HCT116 (cell line): ENCODE measurements around the gene FKBP2. TPM values are rescaled to one million over a fixed set of nuclear protein-coding genes. Genes with fewer than 3 reads are reported as not detected.

Source experiments
- ATAC-seq: fragments of 200-7000 bp; cut with Tn5 transposase; 2 replicates; pipeline ENCODE4 v1.9.1; 2020; ENCODE audit warnings: mild to moderate bottlenecking, moderate library complexity
- BruUV-seq: library from RNA; stranded (reverse); fragments of 400-500 nt; replicated peaks from 2 replicates; lab custom pipeline; 2021; lab: Mats Ljungman, UMichigan
- CTCF ChIA-PET: fragments of 300-600 bp; sonication (Branson Sonifier 250); formaldehyde crosslinking; loops from one replicate; lab custom pipeline; 2021; ENCODE audit warnings: antibody characterized with exemption; lab: Charles Lee
- POLR2A ChIA-PET: fragments of 300-600, 350-600 bp; sonication (Branson Sonifier 250); formaldehyde crosslinking; loops from one replicate; lab custom pipeline; 2021; ENCODE audit warnings: antibody characterized with exemption; lab: Charles Lee
- RAD21 ChIA-PET, 2 experiments: fragments of 300-600 bp; sonication (Branson Sonifier 250); formaldehyde crosslinking; loops; one replicate each; lab custom pipeline; 2023; ENCODE audit warnings: low total read pairs in 2 of 2; ENCODE audit not compliant: uncharacterized antibody in 2 of 2, unreplicated experiment in 2 of 2, low non-redundant PET in 1 of 2; lab: Charles Lee
- DNase-seq: peaks from one replicate; pipeline ENCODE4 v3.0.0-alpha.2; 2010; ENCODE audit warnings: low read depth, low spot score
- H2AFZ ChIP-seq: fragments of 200-600 bp; shearing (Covaris generic), sonication (generic); 2 replicates; pipeline ENCODE4 v1.6.1; 2017; ENCODE audit warnings: low read depth, mixed run types, mixed read lengths, antibody characterized with exemption, low read length; ENCODE audit not compliant: poor library complexity, severe bottlenecking
- H3K27ac ChIP-seq: 2 replicates; pipeline ENCODE4 v1.5.1; 2012; ENCODE audit warnings: low read depth, low read length
- H3K27me3 ChIP-seq: fragments of 200-600 bp; sonication (generic); 2 replicates; pipeline ENCODE4 v1.6.1; 2016; ENCODE audit warnings: mixed run types, low read length, mixed read lengths; ENCODE audit not compliant: insufficient read depth
- H3K36me3 ChIP-seq, 2 experiments: fragments of 200-500 bp in 1 of 2; fragments of 200-600 bp in 1 of 2; sonication (Bioruptor generic) in 1 of 2; sonication (generic) in 1 of 2; 2 replicates each; pipeline versions ENCODE4 v1.5.1 to v1.6.1; 2014 to 2016; ENCODE audit warnings: low read length in 2 of 2, inconsistent platforms in 1 of 2, mixed read lengths in 1 of 2, mixed run types in 1 of 2; ENCODE audit not compliant: insufficient read depth in 2 of 2, control insufficient read depth in 1 of 2
- H3K4me1 ChIP-seq, 2 experiments: fragments of 200-600 bp in 1 of 2; sonication (generic) in 1 of 2; 2 replicates each; pipeline versions ENCODE4 v1.5.1 to v1.6.1; 2012 to 2017; ENCODE audit warnings: low read length in 2 of 2, inconsistent platforms in 1 of 2, mild to moderate bottlenecking in 1 of 2, mixed read lengths in 1 of 2, mixed run types in 1 of 2, moderate library complexity in 1 of 2; ENCODE audit not compliant: insufficient read depth in 2 of 2, control insufficient read depth in 1 of 2
- H3K4me2 ChIP-seq: fragments of 200-600 bp; sonication (generic); 2 replicates; pipeline ENCODE4 v1.6.1; 2017; ENCODE audit warnings: mixed run types, low read length, mixed read lengths
- H3K4me3 ChIP-seq, 2 experiments: fragments of 200-600 bp in 1 of 2; sonication (generic) in 1 of 2; replicated peaks in 1 of 2; 2 replicates each; pipeline ENCODE4 v1.5.1; 2011 to 2016; ENCODE audit warnings: low read length in 2 of 2, control low read depth in 1 of 2, low read depth in 1 of 2, mild to moderate bottlenecking in 1 of 2, mixed read lengths in 1 of 2, mixed run types in 1 of 2
- H3K79me2 ChIP-seq: fragments of 200-600 bp; sonication (generic); 2 replicates; pipeline ENCODE4 v1.6.1; 2017; ENCODE audit warnings: mild to moderate bottlenecking, mixed run types, low read length, moderate library complexity, mixed read lengths; ENCODE audit not compliant: insufficient read depth
- H3K9ac ChIP-seq: fragments of 200-600 bp; sonication (generic); 2 replicates; pipeline ENCODE4 v1.6.1; 2016; ENCODE audit warnings: low read length, mixed read lengths
- H3K9me2 ChIP-seq: fragments of 200-600 bp; sonication (generic), shearing (Covaris generic); 2 replicates; pipeline ENCODE4 v1.6.1; 2017; ENCODE audit warnings: mixed run types, mild to moderate bottlenecking, moderate library complexity; ENCODE audit not compliant: insufficient read depth
- H3K9me3 ChIP-seq, 2 experiments: fragments of 200-500 bp in 1 of 2; fragments of 200-600 bp in 1 of 2; sonication (Bioruptor generic) in 1 of 2; sonication (generic) in 1 of 2; 2 replicates each; pipeline ENCODE4 v1.6.1; 2014 to 2017; ENCODE audit warnings: low read length in 2 of 2, mixed read lengths in 2 of 2, inconsistent platforms in 1 of 2, low read depth in 1 of 2, mild to moderate bottlenecking in 1 of 2, mixed run types in 1 of 2, moderate library complexity in 1 of 2; ENCODE audit not compliant: control insufficient read depth in 1 of 2, insufficient read depth in 1 of 2
- H4K20me1 ChIP-seq: fragments of 200-600 bp; sonication (generic), shearing (Covaris generic); 2 replicates; pipeline ENCODE4 v1.6.1; 2017; ENCODE audit warnings: mixed run types, mild to moderate bottlenecking, moderate library complexity; ENCODE audit not compliant: insufficient read depth
- ATF3 ChIP-seq: IDR thresholded peaks from 2 replicates; pipeline ENCODE4 v1.6.1; 2012
- CBX3 ChIP-seq: IDR thresholded peaks from 2 replicates; pipeline ENCODE4 v1.6.1; 2012; ENCODE audit warnings: low read depth
- CEBPB ChIP-seq: IDR thresholded peaks from 2 replicates; pipeline ENCODE4 v1.6.1; 2012; ENCODE audit warnings: low read depth
- EGR1 ChIP-seq: IDR thresholded peaks from 2 replicates; pipeline ENCODE4 v1.6.1; 2012; ENCODE audit warnings: low read depth
- EZH2phosphoT487 ChIP-seq: fragments of 200-600 bp; IDR thresholded peaks from 2 replicates; pipeline ENCODE4 v1.6.1; 2018; ENCODE audit warnings: antibody characterized with exemption, borderline replicate concordance
- FOSL1 ChIP-seq: IDR thresholded peaks from 2 replicates; pipeline ENCODE4 v1.6.1; 2012; ENCODE audit warnings: low read depth
- JUND ChIP-seq: IDR thresholded peaks from 2 replicates; pipeline ENCODE4 v1.6.1; 2012
- MAX ChIP-seq: IDR thresholded peaks from 2 replicates; pipeline ENCODE4 v1.6.1; 2012
- POLR2A ChIP-seq: IDR thresholded peaks from 2 replicates; pipeline ENCODE4 v1.7.0; 2011; ENCODE audit warnings: borderline replicate concordance; ENCODE audit not compliant: insufficient read depth, insufficient read length; ENCODE audit errors: extremely low read depth
- POLR2AphosphoS5 ChIP-seq: IDR thresholded peaks from 2 replicates; pipeline ENCODE4 v1.6.1; 2011; ENCODE audit warnings: mild to moderate bottlenecking, low read depth, low read length, moderate library complexity
- SP1 ChIP-seq: IDR thresholded peaks from 2 replicates; pipeline ENCODE4 v1.6.1; 2012; ENCODE audit warnings: low read depth
- SRF ChIP-seq: IDR thresholded peaks from 2 replicates; pipeline ENCODE4 v1.6.1; 2012; ENCODE audit warnings: low read depth
- TCF7L2 ChIP-seq: IDR thresholded peaks from 2 replicates; pipeline ENCODE4 v1.7.0; 2011; ENCODE audit warnings: borderline replicate concordance, inconsistent platforms; ENCODE audit not compliant: insufficient read depth, insufficient read length; ENCODE audit errors: extremely low read depth
- YY1 ChIP-seq: IDR thresholded peaks from 2 replicates; pipeline ENCODE4 v1.6.1; 2011; ENCODE audit warnings: low read length, low read depth, moderate library complexity, mild to moderate bottlenecking; ENCODE audit not compliant: insufficient replicate concordance; ENCODE audit errors: extremely low read depth
- ZFX ChIP-seq: fragments of 450-650 bp; IDR thresholded peaks from 2 replicates; pipeline ENCODE4 v1.6.1; 2017
- ZNF274 ChIP-seq: fragments of 200-500 bp; sonication (Bioruptor generic); IDR thresholded peaks from 2 replicates; pipeline ENCODE4 v1.6.1; 2014; ENCODE audit warnings: mild to moderate bottlenecking, low read depth, low read length, inconsistent platforms
- intact Hi-C: fragments of 100-400 bp; cut with micrococcal nuclease; formaldehyde crosslinking; loops from 2 replicates; pipeline ENCODE4 v1.10.0; 2022
- total RNA-seq: library from RNA; stranded (reverse); gene quantifications from one replicate; pipeline ENCODE4 v1.2.1, GENCODE V29; 2021; ENCODE audit not compliant: unreplicated experiment
- TF ChIP-seq, protein P1 (sequence below), 3 experiments: fragments of 200-600 bp in 1 of 3; sonication (generic) in 1 of 3; IDR thresholded peaks in 2 of 3; conservative IDR thresholded peaks in 1 of 3; 2 replicates each; pipeline ENCODE4 v1.5.1; 2012 to 2017; ENCODE audit warnings: low read depth in 2 of 3, low read length in 2 of 3, antibody characterized with exemption in 1 of 3, borderline replicate concordance in 1 of 3, control low read depth in 1 of 3, mild to moderate bottlenecking in 1 of 3, mixed read lengths in 1 of 3, mixed run types in 1 of 3, moderate library complexity in 1 of 3; ENCODE audit not compliant: insufficient read depth in 1 of 3
- TF ChIP-seq, protein P2 (sequence below): IDR thresholded peaks from 2 replicates; pipeline ENCODE4 v1.6.1; 2012; ENCODE audit warnings: low read depth

Gene FKBP2
- total RNA-seq, 1 experiment from 2014 or later: 69.2 TPM

GRCh38 chr11:64253481-64253880 lies 12.6 kb downstream of the FKBP2 start:
- no peaks in the 10 kb centered on the region for H4K20me1 ChIP-seq
- intact Hi-C loops: no loop called here
- DNase-seq (no peak), ATAC-seq (no peak)
- H3K79me2 ChIP-seq: peaks cover 35% of the 10 kb centered on the region
- CTCF ChIA-PET: no interaction called here
- H3K4me1 ChIP-seq: peaks cover 19 to 52% of the 10 kb centered on the region in 2 experiments
- no TSS peak for BruUV-seq
- H3K4me2 ChIP-seq: peak overlapping the region; percentile 95; the same call in 1 of the 2 replicates
- POLR2A ChIA-PET: interaction anchor here (1.5 kb wide), 1 partner anchor 102 kb away, joined by 3 read pairs; no protein-coding TSS in a partner anchor
- no peaks in the 10 kb centered on the region for H3K27me3 ChIP-seq
- RAD21 ChIA-PET: no interaction called here
- TF ChIP-seq EZH2phosphoT487 (no peak), TCF7L2 (no peak), FOSL1 (no peak), EGR1 (no peak), MAX (no peak), CEBPB (no peak), YY1 (no peak), JUND (no peak), ATF3 (no peak), SRF (no peak), ZFX (no peak), POLR2A (no peak), ZNF274 (no peak), SP1 (no peak), POLR2AphosphoS5 (no peak), CBX3 (no peak)
- TF ChIP-seq, protein P1, sequence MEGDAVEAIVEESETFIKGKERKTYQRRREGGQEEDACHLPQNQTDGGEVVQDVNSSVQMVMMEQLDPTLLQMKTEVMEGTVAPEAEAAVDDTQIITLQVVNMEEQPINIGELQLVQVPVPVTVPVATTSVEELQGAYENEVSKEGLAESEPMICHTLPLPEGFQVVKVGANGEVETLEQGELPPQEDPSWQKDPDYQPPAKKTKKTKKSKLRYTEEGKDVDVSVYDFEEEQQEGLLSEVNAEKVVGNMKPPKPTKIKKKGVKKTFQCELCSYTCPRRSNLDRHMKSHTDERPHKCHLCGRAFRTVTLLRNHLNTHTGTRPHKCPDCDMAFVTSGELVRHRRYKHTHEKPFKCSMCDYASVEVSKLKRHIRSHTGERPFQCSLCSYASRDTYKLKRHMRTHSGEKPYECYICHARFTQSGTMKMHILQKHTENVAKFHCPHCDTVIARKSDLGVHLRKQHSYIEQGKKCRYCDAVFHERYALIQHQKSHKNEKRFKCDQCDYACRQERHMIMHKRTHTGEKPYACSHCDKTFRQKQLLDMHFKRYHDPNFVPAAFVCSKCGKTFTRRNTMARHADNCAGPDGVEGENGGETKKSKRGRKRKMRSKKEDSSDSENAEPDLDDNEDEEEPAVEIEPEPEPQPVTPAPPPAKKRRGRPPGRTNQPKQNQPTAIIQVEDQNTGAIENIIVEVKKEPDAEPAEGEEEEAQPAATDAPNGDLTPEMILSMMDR (IDR thresholded peaks at IDR 0.05 in 2 of 3, conservative IDR thresholded peaks at IDR 0.05 in 1 of 3; ENCODE audit: borderline replicate concordance in 1 of 3, insufficient read depth in 1 of 3, low read depth in 2 of 3, low read length in 2 of 3): no peak
- TF ChIP-seq, protein P2, sequence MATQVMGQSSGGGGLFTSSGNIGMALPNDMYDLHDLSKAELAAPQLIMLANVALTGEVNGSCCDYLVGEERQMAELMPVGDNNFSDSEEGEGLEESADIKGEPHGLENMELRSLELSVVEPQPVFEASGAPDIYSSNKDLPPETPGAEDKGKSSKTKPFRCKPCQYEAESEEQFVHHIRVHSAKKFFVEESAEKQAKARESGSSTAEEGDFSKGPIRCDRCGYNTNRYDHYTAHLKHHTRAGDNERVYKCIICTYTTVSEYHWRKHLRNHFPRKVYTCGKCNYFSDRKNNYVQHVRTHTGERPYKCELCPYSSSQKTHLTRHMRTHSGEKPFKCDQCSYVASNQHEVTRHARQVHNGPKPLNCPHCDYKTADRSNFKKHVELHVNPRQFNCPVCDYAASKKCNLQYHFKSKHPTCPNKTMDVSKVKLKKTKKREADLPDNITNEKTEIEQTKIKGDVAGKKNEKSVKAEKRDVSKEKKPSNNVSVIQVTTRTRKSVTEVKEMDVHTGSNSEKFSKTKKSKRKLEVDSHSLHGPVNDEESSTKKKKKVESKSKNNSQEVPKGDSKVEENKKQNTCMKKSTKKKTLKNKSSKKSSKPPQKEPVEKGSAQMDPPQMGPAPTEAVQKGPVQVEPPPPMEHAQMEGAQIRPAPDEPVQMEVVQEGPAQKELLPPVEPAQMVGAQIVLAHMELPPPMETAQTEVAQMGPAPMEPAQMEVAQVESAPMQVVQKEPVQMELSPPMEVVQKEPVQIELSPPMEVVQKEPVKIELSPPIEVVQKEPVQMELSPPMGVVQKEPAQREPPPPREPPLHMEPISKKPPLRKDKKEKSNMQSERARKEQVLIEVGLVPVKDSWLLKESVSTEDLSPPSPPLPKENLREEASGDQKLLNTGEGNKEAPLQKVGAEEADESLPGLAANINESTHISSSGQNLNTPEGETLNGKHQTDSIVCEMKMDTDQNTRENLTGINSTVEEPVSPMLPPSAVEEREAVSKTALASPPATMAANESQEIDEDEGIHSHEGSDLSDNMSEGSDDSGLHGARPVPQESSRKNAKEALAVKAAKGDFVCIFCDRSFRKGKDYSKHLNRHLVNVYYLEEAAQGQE: no peak
- H3K36me3 ChIP-seq: peaks cover 14 to 30% of the 10 kb centered on the region in 2 experiments; a peak in 3 of 4 replicates
- H3K9ac ChIP-seq: no peak overlapping the region
- no peak overlapping the region for H3K4me3 ChIP-seq
- peak overlapping the region; percentile 15; the same call in 1 of the 2 replicates for H3K27ac ChIP-seq
- no peak overlapping the region for H2AFZ ChIP-seq
- no peaks in the 10 kb centered on the region for H3K9me2 ChIP-seq
- H3K9me3 ChIP-seq: no peaks in the 10 kb centered on the region
